GM12892 (cell line): ENCODE data around the gene KCNJ12.

Source experiments
- POLR2A ChIP-seq: IDR thresholded peaks from 2 replicates; pipeline ENCODE4 v1.6.1; 2011; ENCODE audit warnings: low read depth, low read length, control low read depth
- POLR2AphosphoS5 ChIP-seq: IDR thresholded peaks from 2 replicates; pipeline ENCODE4 v1.6.1; 2011; ENCODE audit warnings: low read depth, low read length, control low read depth

DNA sequence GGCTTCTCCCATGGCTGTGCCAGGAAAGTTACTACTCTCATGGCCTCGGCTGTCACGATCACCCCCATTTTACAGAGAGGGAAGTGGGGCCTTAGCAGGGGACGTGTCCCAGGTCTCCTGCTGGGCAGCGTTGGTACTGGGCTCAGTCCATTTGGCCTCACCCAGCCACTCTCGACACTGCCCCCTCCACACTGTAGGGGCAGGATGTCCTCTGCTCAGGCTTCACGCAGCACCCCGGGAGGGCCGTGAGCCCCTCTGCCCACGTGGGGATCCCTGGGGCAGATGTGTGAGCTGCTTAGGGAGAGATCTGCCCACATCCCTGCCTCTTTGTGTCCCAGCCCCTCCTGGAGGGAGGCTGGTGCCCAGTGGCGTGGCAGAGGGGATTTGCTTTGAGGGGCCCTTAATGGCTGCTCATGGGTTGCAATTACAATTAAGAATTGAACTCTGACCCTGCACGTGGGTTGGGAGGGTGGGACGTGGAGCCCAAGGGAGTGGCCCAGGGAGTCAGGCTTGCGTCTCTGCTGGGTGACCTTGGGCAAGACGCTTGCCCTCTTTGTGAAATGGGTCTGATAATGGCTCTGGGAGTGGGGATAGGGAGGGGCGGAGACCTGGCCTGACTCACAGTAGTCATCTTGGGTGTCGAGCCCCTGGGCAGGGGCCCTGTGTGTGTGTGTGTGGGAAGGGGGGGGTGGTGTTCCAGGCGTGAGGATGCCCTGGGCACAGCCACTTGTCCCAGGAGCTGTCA lies 2.3 kb upstream of the KCNJ12 start:
- no peak for TF ChIP-seq POLR2AphosphoS5
- TF ChIP-seq POLR2A: no peak
